Measurements from ENCODE around the gene RAD51B.

The RAD51B gene

DNA sequence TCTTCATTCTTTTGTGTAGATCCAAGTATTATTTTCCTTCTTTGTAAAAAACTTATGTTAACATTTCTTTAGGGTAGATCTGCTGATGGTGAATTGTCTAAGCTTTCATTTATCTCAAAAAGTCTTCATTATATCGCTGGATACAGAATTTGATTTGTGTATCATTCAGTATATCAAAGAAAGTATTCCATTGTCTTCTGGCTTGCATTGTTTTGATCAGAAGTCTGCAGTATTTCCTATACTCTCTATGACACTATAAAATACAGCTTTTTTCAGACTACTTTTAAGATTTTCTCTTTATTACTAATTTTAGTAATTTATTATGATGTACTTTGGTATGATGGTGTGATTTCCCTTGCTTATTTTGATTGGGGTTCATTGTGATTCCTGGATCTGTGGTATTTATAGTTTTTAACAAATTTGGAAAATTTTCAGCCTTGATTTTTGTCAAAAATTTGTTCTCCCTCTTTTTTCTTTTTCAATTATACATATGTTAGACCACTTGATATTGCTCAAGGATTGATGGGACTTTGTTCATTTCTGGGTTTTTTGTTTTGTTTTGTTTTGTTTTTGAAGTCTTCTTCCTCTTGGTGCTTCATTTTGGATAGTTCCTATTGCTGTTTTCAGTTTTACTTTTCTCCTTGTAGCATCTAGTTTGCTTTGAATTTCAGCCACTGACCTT lies 796.8 kb downstream of the RAD51B start:
- no peak overlapping the region for H3K9ac ChIP-seq (ENCODE audit: insufficient read length)

DNA sequence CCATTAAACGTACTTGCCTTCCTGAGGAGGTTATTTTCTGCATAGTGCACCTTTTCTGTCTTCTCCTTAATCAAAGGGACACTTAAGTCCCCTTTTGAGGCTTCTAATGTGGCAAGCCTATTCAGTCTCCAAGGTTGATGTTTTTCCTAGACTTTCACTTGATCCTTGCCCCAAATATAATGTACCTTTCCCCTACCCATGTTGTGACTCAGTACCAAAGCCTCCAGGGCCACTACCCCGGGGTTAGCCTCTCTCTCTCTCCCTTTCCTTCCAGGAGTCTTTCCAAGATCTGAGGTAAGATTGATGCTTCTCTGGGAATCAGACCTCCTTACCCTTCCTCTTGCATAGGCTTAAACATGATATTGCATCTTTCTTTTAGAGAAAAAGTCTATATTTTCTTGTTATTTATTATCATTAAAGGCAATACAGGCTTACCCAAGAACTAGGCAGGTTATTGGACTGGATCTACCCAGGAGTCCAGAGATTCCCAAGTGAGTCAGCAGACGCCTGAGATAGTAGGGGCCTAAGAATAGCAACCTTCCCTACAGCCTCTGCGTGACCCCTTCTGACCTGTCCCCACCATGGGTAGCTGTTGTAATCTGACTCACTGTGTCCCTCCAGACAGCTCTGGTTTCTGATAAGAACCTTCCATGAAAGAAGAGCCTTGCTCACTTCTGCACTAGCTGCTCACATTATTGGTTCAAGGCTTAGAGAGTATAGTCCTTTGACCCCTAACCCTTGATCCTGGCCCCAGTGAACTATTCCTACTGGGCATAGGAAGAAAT lies 800.4 kb downstream of the RAD51B start:
- peaks cover 9% of the 10 kb centered on the region; the same call in 1 of the 2 replicates for H3K9me3 ChIP-seq (ENCODE audit: low read depth, low read length)
- DNase-seq (ENCODE audit: low read depth, low spot score): no peak
- H3K36me3 ChIP-seq (ENCODE audit: insufficient read depth, low read length): no peaks in the 10 kb centered on the region
- no peak overlapping the region for H3K4me3 ChIP-seq
- H3K9ac ChIP-seq (ENCODE audit: insufficient read length): no peak overlapping the region
- H3K27ac ChIP-seq: no peak overlapping the region
- TF ChIP-seq FOXP2 (optimal IDR thresholded peaks at IDR 0.05; ENCODE audit: control extremely low read depth, extremely low read length, insufficient read depth): no peak
- TF ChIP-seq EZH2 (IDR thresholded peaks at IDR 0.05): no peak
- TF ChIP-seq POLR2AphosphoS5 (IDR thresholded peaks at IDR 0.05; ENCODE audit: borderline replicate concordance, low read depth, low read length): no peak

More for the DNA sequence above, 796.8 kb downstream of the RAD51B start:
- Histone ChIP-seq H3K27ac (no peak overlapping the region), H3K9me3 (ENCODE audit: low read depth, low read length) (peaks cover 9% of the 10 kb centered on the region; the same call in 1 of the 2 replicates), H3K4me3 (no peak overlapping the region), H3K36me3 (ENCODE audit: insufficient read depth, low read length) (no peaks in the 10 kb centered on the region)
- DNase-seq (ENCODE audit: low read depth, low spot score): no peak
- no peak for TF ChIP-seq EZH2 (IDR thresholded peaks at IDR 0.05)
- TF ChIP-seq POLR2AphosphoS5 (IDR thresholded peaks at IDR 0.05; ENCODE audit: borderline replicate concordance, low read depth, low read length): no peak
- TF ChIP-seq FOXP2 (optimal IDR thresholded peaks at IDR 0.05; ENCODE audit: control extremely low read depth, extremely low read length, insufficient read depth): no peak

DNA sequence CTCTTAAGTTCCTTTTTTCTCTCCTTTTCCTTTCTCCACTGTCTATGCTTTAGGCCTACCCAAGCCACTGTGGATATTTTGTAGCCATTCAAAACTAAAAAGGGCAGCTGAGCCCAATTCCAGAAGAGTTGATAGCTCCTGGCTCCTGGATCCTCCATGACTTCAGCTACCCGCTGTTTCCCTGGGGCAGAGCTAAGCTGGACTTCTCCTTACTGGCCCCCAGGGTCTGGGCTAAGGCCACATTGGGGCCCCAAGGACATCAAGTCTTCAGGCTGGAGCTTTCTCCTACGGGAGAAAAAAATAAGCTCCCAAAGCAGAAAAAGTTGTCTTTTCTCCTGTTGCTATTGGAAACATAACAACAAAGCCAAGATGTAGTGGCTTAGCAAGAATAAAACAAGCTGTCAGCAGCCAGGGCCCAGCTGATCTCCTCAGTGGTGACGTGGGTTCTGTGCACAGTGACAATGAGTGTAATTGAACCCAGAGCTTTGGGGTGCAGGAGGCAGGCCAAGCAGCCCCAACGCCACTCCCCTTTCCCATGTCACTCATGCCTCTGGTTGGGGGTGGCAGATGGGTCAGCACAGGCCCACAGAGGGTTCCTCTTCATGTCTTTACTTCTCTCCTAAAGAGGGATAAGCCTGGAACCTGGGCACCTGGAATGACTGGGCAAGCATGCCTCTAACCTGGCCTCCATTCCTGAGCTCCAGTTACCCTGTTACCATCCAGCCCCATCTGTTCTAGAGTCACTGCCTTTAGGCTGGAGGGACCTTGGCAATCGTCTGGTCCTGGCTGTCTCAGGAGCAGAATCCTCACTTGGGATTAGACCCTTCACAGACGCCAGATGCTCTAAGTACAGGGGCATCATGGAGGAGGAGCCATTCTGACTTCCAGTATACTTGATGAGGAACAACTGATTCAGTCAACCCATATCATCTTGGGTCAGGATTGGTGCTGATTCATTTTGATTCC lies 802.1 kb downstream of the RAD51B start:
- DNase-seq (ENCODE audit: low read depth, low spot score): no peak
- TF ChIP-seq FOXP2 (optimal IDR thresholded peaks at IDR 0.05; ENCODE audit: control extremely low read depth, extremely low read length, insufficient read depth) (no peak), EZH2 (IDR thresholded peaks at IDR 0.05) (no peak), POLR2AphosphoS5 (IDR thresholded peaks at IDR 0.05; ENCODE audit: borderline replicate concordance, low read depth, low read length) (no peak)
- H3K9ac ChIP-seq (ENCODE audit: insufficient read length): no peak overlapping the region
- H3K36me3 ChIP-seq (ENCODE audit: insufficient read depth, low read length): no peaks in the 10 kb centered on the region
- no peak overlapping the region for H3K4me3 ChIP-seq
- H3K9me3 ChIP-seq (ENCODE audit: low read depth, low read length): peaks cover 4% of the 10 kb centered on the region; the same call in 1 of the 2 replicates
- H3K27ac ChIP-seq: no peak overlapping the region

DNA sequence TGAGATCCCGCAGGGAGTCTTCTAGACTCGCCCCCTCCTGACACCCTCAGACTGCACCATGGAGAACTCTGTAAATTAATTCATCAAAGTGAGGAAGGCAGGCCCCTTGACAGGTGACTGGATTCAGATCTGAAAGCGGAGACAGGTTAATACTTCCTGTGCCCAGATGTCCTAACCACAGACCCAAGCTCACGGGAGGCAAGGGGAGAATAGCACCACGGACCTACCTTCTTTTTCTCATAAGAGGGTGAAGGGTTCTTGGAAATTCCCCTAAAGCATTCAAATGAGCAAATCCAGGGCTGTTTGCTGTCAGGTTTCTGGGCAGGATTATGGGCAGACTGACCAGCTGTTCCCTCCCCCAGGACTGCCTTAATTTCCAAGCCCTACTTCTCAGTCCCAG lies 803.3 kb downstream of the RAD51B start:
- no peaks in the 10 kb centered on the region for H3K9me3 ChIP-seq (ENCODE audit: low read depth, low read length)
- H3K4me3 ChIP-seq: no peak overlapping the region
- TF ChIP-seq EZH2 (IDR thresholded peaks at IDR 0.05) (no peak), FOXP2 (optimal IDR thresholded peaks at IDR 0.05; ENCODE audit: control extremely low read depth, extremely low read length, insufficient read depth) (no peak), POLR2AphosphoS5 (IDR thresholded peaks at IDR 0.05; ENCODE audit: borderline replicate concordance, low read depth, low read length) (no peak)
- no peaks in the 10 kb centered on the region for H3K36me3 ChIP-seq (ENCODE audit: insufficient read depth, low read length)
- H3K27ac ChIP-seq: no peak overlapping the region
- DNase-seq (ENCODE audit: low read depth, low spot score): no peak
- H3K9ac ChIP-seq (ENCODE audit: insufficient read length): no peak overlapping the region

DNA sequence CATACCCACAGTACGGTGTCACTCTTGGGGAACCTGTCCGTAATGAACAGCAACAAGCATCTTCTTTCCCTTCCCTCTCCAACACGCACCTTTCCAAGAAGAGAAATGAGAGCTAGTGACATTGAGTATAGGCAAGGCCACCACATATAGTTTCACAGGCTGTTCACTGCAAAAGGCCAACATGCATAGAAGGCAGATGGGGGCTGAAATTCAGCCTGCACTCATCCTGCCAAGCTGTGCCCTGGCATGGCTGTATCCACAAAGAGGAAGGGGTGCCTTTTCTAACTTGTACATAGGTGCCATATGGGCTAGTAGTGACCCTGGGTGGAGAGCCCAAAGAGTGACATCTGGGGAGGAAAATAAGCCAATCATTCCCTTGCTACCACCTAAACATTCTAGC lies 803.7 kb downstream of the RAD51B start:
- Histone ChIP-seq H3K27ac (no peak overlapping the region), H3K9ac (ENCODE audit: insufficient read length) (no peak overlapping the region), H3K9me3 (ENCODE audit: low read depth, low read length) (no peaks in the 10 kb centered on the region), H3K36me3 (ENCODE audit: insufficient read depth, low read length) (no peaks in the 10 kb centered on the region), H3K4me3 (no peak overlapping the region)
- TF ChIP-seq POLR2AphosphoS5 (IDR thresholded peaks at IDR 0.05; ENCODE audit: borderline replicate concordance, low read depth, low read length) (no peak), FOXP2 (optimal IDR thresholded peaks at IDR 0.05; ENCODE audit: control extremely low read depth, extremely low read length, insufficient read depth) (no peak), EZH2 (IDR thresholded peaks at IDR 0.05) (no peak)
- no peak for DNase-seq (ENCODE audit: low read depth, low spot score)

DNA sequence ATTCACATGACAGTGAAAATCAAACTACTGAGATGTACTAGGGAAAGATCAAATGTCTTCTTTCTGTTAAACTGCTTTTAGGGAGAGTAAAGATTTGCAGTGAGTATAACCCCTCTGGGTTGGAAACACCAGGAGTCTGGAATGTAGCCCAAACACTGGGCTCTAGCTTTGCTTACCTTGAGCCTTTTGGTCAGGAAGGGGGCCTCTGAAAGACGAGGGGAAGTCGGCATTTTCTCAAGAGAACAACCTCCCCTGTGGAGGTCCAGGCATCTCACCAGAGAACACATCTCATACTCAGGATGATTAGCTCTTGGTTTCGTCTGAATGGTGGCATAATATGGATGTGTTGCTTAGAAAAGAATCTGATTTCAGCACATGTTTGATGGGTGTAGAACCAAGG lies 804.2 kb downstream of the RAD51B start:
- TF ChIP-seq FOXP2 (optimal IDR thresholded peaks at IDR 0.05; ENCODE audit: control extremely low read depth, extremely low read length, insufficient read depth) (no peak), EZH2 (IDR thresholded peaks at IDR 0.05) (no peak), POLR2AphosphoS5 (IDR thresholded peaks at IDR 0.05; ENCODE audit: borderline replicate concordance, low read depth, low read length) (no peak)
- H3K36me3 ChIP-seq (ENCODE audit: insufficient read depth, low read length): no peaks in the 10 kb centered on the region
- no peak overlapping the region for H3K9ac ChIP-seq (ENCODE audit: insufficient read length)
- H3K27ac ChIP-seq: no peak overlapping the region
- H3K9me3 ChIP-seq (ENCODE audit: low read depth, low read length): no peaks in the 10 kb centered on the region
- H3K4me3 ChIP-seq: no peak overlapping the region
- no peak for DNase-seq (ENCODE audit: low read depth, low spot score)

DNA sequence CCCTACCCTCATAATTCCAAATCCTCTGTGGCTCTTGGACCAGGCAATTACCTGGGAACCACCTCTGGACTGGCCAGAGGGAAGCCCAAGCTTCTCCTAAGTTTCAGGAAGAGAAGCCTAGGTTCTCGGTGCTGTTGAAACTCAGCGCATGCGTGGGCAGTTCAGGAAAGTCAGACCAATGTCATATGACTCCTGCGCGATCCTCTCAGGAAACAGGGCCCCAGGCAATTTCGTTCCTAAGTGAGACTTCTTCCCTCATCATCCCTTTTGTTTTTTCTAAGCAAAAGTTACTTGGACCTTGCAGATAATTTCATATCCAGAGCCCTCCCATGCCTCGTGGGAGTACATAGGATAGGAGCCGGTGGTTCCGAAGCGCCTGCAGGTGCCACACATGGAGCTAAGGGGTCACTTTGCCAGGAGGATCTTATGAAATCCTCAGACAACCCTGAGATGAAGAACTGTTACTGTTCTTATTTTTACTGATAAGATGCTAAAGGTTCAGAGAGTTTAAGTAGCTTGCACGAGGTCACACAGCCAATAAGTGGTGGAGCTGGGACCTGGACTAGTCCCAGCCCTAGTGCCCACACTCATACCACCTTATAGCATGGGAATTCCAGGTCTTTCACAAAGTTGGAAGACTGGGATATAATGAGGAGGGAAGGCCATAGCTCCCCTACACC lies 805.1 kb downstream of the RAD51B start:
- Histone ChIP-seq H3K9me3 (ENCODE audit: low read depth, low read length) (no peaks in the 10 kb centered on the region), H3K27ac (no peak overlapping the region), H3K9ac (ENCODE audit: insufficient read length) (no peak overlapping the region), H3K36me3 (ENCODE audit: insufficient read depth, low read length) (no peaks in the 10 kb centered on the region), H3K4me3 (no peak overlapping the region)
- DNase-seq (ENCODE audit: low read depth, low spot score): no peak
- TF ChIP-seq POLR2AphosphoS5 (IDR thresholded peaks at IDR 0.05; ENCODE audit: borderline replicate concordance, low read depth, low read length): no peak
- no peak for TF ChIP-seq FOXP2 (optimal IDR thresholded peaks at IDR 0.05; ENCODE audit: control extremely low read depth, extremely low read length, insufficient read depth)
- TF ChIP-seq EZH2 (IDR thresholded peaks at IDR 0.05): no peak
